Rectal smooth muscle tissue (tissue), 1 donor: Measurements from ENCODE around the gene PCSK6.

Experiments used
- H3K27ac ChIP-seq: one replicate; pipeline ENCODE4 v1.7.0; 2013; ENCODE audit warnings: low read depth, low read length, inconsistent platforms
- H3K27me3 ChIP-seq: one replicate; pipeline ENCODE4 v1.7.0; 2013; ENCODE audit warnings: low read length; ENCODE audit not compliant: control insufficient read depth, insufficient read depth
- H3K36me3 ChIP-seq: one replicate; pipeline ENCODE4 v1.7.0; 2013; ENCODE audit warnings: low read length; ENCODE audit not compliant: control insufficient read depth, insufficient read depth
- H3K4me1 ChIP-seq: one replicate; pipeline ENCODE4 v1.7.0; 2013; ENCODE audit warnings: low read length; ENCODE audit not compliant: control insufficient read depth, insufficient read depth
- H3K4me3 ChIP-seq: one replicate; pipeline ENCODE4 v1.7.0; 2013; ENCODE audit warnings: low read length
- H3K9ac ChIP-seq: one replicate; pipeline ENCODE4 v1.7.0; 2013; ENCODE audit warnings: low read length

Gene PCSK6

DNA sequence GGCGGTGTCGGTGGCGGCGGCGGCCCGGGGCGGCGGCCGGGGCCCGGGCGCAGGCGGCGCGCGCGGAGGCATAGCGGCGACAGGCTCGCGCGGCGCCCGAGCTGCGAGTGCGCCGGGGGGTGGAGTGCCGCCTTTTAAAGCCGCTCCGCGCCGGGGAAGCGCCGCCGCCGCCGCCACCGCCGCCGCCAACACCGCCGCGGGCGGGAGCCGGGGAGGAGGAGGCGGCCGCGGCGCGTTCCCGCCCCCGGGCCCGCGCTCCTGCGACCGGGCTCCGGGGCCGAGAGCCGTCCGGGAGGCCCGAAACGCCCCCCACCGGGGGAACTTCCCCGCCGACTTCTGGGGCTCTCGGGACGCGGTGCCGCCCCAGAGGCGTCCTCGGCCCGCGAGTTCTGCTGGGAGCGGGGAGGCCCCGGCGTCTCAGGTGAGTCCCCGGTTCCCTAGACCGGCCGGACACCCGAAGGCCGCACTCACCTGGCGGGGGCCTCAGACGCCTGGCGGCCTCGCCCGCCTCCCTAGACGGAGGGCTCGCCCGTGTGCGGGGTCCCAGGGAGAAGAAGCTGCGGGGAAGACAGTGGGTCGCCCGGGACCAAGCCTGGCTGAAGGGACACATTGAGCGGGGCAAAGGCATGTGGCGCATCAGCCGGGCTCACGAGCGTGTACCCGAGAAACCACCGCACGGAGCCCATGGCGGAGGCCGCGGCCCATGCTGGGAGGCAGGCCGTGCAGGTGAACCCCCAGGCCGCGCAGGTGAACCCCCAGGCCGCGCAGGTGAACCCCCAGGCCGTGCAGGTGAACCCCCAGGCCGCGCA, at the start of gene PCSK6:
TSS of gene PCSK6 (minus strand) at position 109 of the 809 bp plus-strand sequence. CDS start at position 72, 37 bp downstream.
- H3K9ac ChIP-seq: no peak within 1 kb of the TSS
- H3K27me3 ChIP-seq: no peaks in the 10 kb centered on the region
- peaks cover 2% of the 10 kb centered on the region for H3K36me3 ChIP-seq
- H3K4me1 ChIP-seq: no peaks in the 10 kb centered on the region
- peak within 1 kb of the TSS; percentile 52 for H3K4me3 ChIP-seq
- no peak within 1 kb of the TSS for H3K27ac ChIP-seq

DNA sequence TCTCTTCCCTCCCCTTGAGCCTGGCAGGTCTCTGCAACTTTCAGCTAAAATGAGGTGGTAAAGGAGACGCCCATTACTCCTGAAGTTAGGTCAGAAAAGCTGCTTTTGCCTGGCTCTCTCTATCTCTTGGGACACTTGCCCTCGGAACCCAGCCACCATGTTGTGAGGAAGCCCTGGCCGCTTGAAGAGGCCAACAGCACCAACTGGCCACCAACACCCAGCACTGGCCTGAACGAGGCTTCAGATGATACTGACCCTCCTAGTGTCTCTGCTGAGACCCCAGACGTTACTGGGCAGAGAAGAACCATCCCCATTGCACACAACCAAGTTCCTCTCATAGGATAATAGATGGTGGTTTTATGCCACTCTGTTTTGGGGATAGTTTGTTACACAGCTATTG, 49.5 kb upstream of the PCSK6 start:
- Histone ChIP-seq H3K4me1 (no peaks in the 10 kb centered on the region), H3K36me3 (no peaks in the 10 kb centered on the region), H3K27me3 (no peaks in the 10 kb centered on the region), H3K9ac (no peak overlapping the region), H3K4me3 (no peak overlapping the region), H3K27ac (no peak overlapping the region)

DNA sequence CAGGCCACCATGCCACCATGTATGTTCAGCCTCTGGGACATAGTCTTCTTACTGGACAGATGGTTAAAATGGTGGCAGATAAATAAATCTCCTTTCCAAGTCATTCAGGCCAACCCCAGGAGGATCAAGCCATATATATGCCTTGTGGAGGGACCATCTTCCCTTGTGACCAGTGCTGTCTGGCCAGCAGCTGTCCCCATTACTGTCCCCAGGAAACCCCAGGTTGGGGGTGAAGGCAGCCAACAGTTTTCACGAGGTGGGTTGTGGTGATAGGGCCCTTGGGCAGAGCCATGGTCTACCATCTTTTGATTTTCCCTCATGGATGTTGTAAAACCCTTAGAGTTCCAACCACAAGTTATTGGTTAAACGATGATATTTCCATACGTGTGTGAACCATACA, 48.7 kb upstream of the PCSK6 start:
- H3K27ac ChIP-seq: no peak overlapping the region
- no peak overlapping the region for H3K9ac ChIP-seq
- no peak overlapping the region for H3K4me3 ChIP-seq
- H3K27me3 ChIP-seq: no peaks in the 10 kb centered on the region
- H3K4me1 ChIP-seq: no peaks in the 10 kb centered on the region
- no peaks in the 10 kb centered on the region for H3K36me3 ChIP-seq

DNA sequence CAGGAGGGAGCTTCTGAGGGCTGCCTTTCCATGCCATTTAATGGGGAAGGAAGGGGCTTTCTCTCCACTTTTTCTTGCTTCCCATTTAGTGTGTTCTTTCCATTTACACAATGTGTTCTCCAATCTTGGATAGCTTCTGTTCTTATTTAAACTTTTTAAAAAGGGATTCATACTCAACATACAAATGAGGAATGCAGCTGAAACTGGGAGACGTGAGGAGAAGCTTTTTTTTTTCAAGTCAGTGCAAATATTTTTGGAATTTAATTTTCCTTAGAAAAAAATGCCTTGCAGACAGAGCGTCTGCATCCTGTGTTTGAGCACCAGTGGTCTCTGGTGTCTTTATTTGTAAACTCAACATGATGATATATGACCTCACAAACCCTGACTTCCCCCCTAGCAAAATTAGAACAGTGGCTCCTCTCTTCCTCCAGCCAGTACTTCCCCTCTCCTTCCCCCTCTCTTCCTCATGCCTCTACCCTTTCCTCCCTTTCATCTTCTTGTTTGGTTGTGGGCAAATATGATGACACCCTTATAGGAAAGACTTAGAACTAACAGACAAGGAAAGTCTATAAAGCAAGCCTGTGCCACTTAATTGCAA, 48.1 kb upstream of the PCSK6 start:
- no peak overlapping the region for H3K27ac ChIP-seq

DNA sequence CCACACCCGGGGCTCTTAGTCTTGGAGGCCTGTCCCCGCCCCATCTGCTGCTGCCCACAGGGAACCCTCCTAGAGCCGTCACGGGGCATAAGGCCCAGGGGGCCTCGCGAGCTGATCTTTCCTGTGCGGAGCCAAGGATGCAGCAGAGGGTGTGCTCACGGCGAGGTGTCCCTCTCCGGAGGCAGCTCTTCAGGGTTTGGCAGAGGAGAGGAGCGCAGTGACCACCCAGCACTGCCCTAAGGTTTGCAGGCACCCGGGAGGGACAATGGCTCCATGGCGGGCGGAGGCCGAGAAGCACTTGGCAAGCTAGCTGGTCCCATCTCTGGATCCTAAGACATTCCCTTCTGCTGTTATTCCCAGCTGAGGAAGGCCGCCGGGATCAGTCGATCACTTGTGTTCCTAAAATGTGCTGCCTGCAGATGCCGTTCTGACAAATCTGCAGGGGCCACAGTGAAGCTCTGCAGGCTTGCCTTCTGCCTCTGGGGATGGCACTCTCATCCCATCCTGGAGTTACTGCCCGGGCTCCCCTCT, 47.4 kb upstream of the PCSK6 start:
- Histone ChIP-seq H3K36me3 (no peaks in the 10 kb centered on the region), H3K4me1 (no peaks in the 10 kb centered on the region), H3K27ac (no peak overlapping the region), H3K9ac (no peak overlapping the region), H3K4me3 (no peak overlapping the region), H3K27me3 (no peaks in the 10 kb centered on the region)

More for the DNA sequence above, 48.1 kb upstream of the PCSK6 start:
- H3K4me3 ChIP-seq: no peak overlapping the region
- no peaks in the 10 kb centered on the region for H3K4me1 ChIP-seq
- H3K36me3 ChIP-seq: no peaks in the 10 kb centered on the region
- no peak overlapping the region for H3K9ac ChIP-seq
- no peaks in the 10 kb centered on the region for H3K27me3 ChIP-seq

DNA sequence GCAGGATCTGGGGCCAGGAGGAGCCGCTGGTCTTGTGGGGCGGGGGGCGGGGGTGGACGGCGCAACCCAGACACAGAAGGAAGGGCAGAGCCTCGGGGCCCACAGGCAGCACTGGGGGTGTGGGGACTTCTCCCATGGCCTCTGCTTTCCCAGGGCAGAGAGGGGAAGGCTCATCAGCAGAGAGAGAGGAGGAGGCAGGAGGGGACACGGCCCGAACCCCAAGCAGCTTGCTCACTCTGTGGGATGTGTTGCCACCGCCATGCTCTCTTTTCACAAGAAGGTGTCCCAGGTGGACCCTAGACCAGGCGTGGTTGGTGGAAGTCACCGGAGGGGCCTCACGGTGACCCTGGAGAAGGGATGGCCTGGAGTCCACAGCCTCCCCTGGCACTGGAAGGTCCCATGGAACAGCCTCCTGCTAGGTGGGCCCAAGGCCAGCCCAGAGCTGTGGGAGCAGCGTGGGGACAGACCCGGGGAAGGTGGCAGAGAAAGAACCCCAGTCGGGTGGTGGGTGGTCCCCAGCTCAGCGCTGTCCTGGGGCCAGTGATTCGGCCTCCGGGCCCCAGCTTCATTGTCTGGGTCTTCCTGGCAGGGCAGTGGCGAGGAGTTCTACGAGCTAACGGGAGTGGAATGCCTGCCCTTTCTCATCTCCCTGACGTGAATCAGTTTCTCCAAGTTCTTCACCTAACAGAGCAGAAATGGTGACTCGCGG, 46.8 kb upstream of the PCSK6 start:
- Histone ChIP-seq H3K27me3 (no peaks in the 10 kb centered on the region), H3K4me3 (no peak overlapping the region), H3K27ac (no peak overlapping the region), H3K9ac (no peak overlapping the region), H3K4me1 (no peaks in the 10 kb centered on the region), H3K36me3 (no peaks in the 10 kb centered on the region)

DNA sequence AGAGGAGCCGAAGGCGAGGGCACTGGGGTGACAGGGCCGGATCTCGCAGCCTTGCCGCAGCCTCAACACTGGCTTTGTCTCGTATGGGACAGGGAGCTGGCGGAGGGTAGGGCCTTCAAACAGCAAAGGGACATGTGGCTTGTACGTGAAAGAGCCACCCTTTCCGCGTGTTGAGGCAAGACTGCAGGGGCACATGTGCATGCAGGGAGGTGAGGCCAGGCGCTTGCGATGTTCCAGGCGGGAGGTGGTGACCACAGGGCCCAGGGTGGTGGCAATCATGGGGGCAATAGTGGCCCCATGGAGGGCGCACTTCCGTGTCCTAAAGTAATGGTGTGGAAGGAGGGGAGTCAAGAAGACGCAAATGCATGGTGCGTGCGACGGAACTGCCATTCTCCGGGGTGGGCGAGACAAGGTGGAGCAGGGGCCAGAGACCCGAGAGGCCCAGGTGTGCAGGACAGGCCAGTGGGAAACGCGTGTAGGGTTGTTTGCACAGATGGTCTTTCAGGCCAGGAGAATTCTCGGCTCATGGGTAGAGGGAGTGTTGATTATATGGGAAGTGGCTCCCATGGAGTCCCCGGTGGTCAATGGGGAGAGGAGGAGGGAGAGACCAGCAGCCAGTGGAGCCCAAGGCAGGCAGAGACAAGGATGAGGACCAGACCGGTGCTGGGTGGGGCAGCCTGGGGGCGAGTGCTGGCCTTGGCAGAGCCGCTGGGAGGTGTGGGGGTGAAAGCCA, 45.8 kb upstream of the PCSK6 start:
- H3K27me3 ChIP-seq: no peaks in the 10 kb centered on the region
- H3K27ac ChIP-seq: no peak overlapping the region
- no peak overlapping the region for H3K9ac ChIP-seq
- no peaks in the 10 kb centered on the region for H3K36me3 ChIP-seq
- H3K4me3 ChIP-seq: no peak overlapping the region
- H3K4me1 ChIP-seq: no peaks in the 10 kb centered on the region

DNA sequence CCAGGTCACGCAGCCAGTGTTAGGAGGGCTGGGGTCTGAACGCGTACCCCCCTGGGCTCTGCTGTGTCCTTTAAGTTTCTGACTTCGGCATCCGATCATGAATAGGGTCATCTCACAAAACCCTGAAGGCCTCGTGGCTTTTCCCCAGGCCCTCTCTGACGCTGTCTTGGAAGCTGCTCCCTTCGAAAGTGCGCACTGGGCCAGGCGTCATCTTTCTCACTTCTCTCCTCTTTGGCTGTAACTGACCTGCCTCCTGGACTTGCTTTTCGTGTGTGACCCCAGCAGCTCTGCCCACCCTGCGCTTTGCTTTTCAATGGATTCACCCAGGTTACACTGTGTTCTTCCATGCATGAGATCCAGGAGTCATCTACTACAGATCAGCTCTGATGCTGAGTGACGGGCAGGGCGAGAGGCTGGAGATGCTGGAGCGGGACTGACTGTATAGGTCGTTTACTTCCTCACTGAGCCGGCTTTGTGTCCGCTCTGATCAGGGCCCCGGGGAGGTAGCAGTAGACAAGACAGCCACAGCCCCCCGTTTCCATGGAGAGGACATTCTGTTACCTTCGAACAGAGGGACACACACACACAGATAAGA, 45.0 kb upstream of the PCSK6 start:
- Histone ChIP-seq H3K4me3 (no peak overlapping the region), H3K36me3 (no peaks in the 10 kb centered on the region), H3K9ac (no peak overlapping the region), H3K4me1 (no peaks in the 10 kb centered on the region), H3K27me3 (no peaks in the 10 kb centered on the region), H3K27ac (no peak overlapping the region)

DNA sequence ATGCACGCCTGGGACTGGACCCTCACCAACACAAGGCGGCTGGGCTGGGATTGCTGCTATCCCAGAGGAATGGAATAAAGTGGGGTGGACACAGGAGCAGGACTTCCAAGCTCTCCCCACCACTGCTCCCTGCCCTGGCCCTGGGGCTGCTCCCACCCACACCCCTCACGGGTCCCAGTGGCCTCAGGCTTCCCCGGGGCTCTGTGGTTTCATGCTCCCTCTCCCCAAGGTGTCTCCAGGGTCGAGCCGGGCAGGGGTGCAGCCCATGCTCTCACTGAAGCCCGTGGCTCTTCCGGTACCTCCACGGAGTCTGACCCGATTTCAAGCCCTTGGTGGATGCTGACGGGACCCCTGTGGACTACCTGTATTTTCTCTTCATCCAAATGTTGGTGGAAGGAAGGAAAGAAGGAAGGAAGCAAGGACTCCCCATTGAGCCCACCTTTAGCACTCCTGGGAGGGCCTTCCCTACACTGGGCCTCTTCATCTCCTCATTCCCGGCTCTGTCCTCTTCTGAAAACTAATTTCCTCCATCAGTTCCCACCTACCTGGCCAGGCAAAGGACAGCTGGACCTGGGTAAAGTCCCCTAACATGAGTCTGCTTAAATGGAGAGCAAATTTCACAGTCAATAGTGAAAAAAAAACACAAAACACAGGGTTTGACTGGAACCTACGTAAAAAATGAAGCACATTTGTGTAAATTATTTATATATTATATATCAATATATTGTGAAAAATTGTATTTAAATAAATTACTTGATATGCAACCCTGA, 44.0 kb upstream of the PCSK6 start:
- no peak overlapping the region for H3K4me3 ChIP-seq
- H3K4me1 ChIP-seq: peaks cover 2% of the 10 kb centered on the region
- H3K9ac ChIP-seq: no peak overlapping the region
- H3K27ac ChIP-seq: no peak overlapping the region
- no peaks in the 10 kb centered on the region for H3K27me3 ChIP-seq
- H3K36me3 ChIP-seq: no peaks in the 10 kb centered on the region

DNA sequence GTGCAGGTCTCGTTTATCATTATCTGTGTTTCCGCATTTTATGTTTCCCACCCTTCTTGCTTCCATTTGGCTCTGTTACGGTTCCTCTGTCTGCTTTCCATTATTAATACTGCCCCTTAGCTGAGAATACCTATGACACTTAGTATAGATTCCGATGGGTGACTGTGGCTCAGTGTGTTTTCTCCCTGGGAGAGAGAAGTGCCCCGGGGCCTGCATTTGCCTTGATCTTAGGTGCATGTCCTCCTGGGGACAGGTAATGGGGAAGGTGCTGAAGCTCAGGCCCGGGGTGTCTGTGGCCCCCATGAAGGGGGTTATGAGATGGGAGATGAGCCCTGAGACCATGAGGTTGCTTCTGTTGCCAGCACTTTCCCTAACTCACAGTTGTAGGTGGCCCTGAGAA, 43.4 kb upstream of the PCSK6 start:
- no peak overlapping the region for H3K9ac ChIP-seq

DNA sequence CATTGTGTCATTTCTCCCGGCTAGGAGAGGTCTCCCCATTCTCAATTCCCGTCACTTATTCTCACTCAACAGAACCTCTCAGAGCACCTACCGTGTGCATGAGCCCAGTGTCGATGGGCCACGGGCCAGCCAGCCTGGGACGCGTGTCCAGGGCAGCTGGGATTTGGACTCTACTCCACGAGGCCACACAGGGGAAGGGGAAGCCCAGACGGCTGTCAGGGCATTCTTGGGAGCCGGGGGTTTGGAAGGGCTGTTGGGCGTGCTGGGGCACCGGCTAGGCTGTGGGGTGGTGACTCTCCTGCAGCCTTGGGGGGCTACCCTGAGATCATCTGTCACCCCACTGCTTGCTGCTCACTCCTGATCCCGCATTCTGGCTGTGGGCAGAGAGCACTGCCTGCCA, 41.7 kb upstream of the PCSK6 start:
- no peak overlapping the region for H3K27ac ChIP-seq
- H3K9ac ChIP-seq: no peak overlapping the region
- H3K4me3 ChIP-seq: no peak overlapping the region
- H3K4me1 ChIP-seq: peaks cover 7% of the 10 kb centered on the region
- H3K36me3 ChIP-seq: no peaks in the 10 kb centered on the region
- H3K27me3 ChIP-seq: no peaks in the 10 kb centered on the region

More for the DNA sequence above, 43.4 kb upstream of the PCSK6 start:
- no peaks in the 10 kb centered on the region for H3K36me3 ChIP-seq
- no peak overlapping the region for H3K27ac ChIP-seq
- peaks cover 4% of the 10 kb centered on the region for H3K4me1 ChIP-seq
- no peaks in the 10 kb centered on the region for H3K27me3 ChIP-seq
- no peak overlapping the region for H3K4me3 ChIP-seq
